ENCODE measurements around the gene SRGAP1.

DNA sequence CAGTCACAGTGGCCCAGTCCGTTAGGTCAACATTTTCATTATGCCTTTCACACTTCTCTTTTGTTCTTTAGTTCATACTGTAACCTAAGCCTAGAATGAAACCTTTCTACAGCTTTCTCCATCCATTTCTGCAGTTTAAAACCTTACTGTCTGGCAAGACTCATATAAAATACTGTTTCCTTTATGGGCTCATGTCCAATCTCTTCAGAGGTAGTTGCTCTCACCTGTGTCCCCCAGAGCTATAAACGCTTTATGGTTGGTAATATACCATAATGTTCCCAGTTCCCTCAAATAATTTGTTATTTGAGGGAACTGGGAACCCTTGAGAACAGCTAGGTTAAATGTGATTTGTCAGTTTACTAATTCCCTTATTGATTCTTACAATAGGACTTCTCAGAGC, 83.0 kb downstream of the SRGAP1 start:
- TF ChIP-seq MCM5 (IDR thresholded peaks at IDR 0.05; ENCODE audit: low read depth) = no peak
- TF ChIP-seq POLR2A (conservative IDR thresholded peaks at IDR 0.05) = no peak
- TF ChIP-seq, protein P1, sequence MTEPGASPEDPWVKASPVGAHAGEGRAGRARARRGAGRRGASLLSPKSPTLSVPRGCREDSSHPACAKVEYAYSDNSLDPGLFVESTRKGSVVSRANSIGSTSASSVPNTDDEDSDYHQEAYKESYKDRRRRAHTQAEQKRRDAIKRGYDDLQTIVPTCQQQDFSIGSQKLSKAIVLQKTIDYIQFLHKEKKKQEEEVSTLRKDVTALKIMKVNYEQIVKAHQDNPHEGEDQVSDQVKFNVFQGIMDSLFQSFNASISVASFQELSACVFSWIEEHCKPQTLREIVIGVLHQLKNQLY (CRISPR knock-in tag; conservative IDR thresholded peaks at IDR 0.05) = no peak
- TF ChIP-seq CTCF (IDR thresholded peaks at IDR 0.05 in 2 of 3, conservative IDR thresholded peaks at IDR 0.05 in 1 of 3; ENCODE audit: insufficient read depth in 2 of 3, low read depth in 1 of 3, low read length in 3 of 3) = no peak
- no peak for TF ChIP-seq SPI1 (IDR thresholded peaks at IDR 0.05; ENCODE audit: borderline replicate concordance, low read depth, low read length)
- no peak for TF ChIP-seq TOE1 (IDR thresholded peaks at IDR 0.05; ENCODE audit: borderline replicate concordance)
- no peak for TF ChIP-seq TOE1 (CRISPR knock-in tag; IDR thresholded peaks at IDR 0.05; ENCODE audit: borderline replicate concordance, low read depth)
- TF ChIP-seq ELF4 (CRISPR knock-in tag; IDR thresholded peaks at IDR 0.05) = no peak
- TF ChIP-seq TARDBP (IDR thresholded peaks at IDR 0.05) = no peak
- TF ChIP-seq ZNF174 (CRISPR knock-in tag; IDR thresholded peaks at IDR 0.05) = no peak
- TF ChIP-seq PBX2 (CRISPR knock-in tag; IDR thresholded peaks at IDR 0.05; ENCODE audit: low read depth) = no peak
- TF ChIP-seq PBX2 (tag; conservative IDR thresholded peaks at IDR 0.05; ENCODE audit: low read depth) = no peak
- TF ChIP-seq, protein P2, sequence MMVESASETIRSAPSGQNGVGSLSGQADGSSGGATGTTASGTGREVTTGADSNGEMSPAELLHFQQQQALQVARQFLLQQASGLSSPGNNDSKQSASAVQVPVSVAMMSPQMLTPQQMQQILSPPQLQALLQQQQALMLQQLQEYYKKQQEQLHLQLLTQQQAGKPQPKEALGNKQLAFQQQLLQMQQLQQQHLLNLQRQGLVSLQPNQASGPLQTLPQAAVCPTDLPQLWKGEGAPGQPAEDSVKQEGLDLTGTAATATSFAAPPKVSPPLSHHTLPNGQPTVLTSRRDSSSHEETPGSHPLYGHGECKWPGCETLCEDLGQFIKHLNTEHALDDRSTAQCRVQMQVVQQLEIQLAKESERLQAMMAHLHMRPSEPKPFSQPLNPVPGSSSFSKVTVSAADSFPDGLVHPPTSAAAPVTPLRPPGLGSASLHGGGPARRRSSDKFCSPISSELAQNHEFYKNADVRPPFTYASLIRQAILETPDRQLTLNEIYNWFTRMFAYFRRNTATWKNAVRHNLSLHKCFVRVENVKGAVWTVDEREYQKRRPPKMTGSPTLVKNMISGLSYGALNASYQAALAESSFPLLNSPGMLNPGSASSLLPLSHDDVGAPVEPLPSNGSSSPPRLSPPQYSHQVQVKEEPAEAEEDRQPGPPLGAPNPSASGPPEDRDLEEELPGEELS (CRISPR knock-in tag; IDR thresholded peaks at IDR 0.05; ENCODE audit: borderline replicate concordance) = no peak

Measured in K562 (cell line).